PFSK-1 (cell line): ENCODE results near the gene FANCD2. TPM values are rescaled to one million over a fixed set of nuclear protein-coding genes. Genes with fewer than 3 reads are reported as not detected.
A peak's percentile ranks its signal among the peaks of the same experiment; 100 is the strongest.

Source experiments
- FOXP2 ChIP-seq: optimal IDR thresholded peaks from 2 replicates; pipeline ENCODE3; 2011; ENCODE audit warnings: borderline replicate concordance, control low read depth, inconsistent platforms; ENCODE audit not compliant: insufficient read depth; ENCODE audit errors: extremely low read length, extremely low read depth
- POLR2AphosphoS5 ChIP-seq: IDR thresholded peaks from 2 replicates; pipeline ENCODE4 v1.6.1; 2012; ENCODE audit warnings: low read depth, mild to moderate bottlenecking, control low read depth, low read length, moderate library complexity
- REST ChIP-seq, 2 experiments: IDR thresholded peaks; 2 replicates each; pipeline versions ENCODE4 v1.6.1 to v1.8.0; 2011 to 2012; ENCODE audit warnings: low read depth in 2 of 2, low read length in 2 of 2, control low read depth in 1 of 2, inconsistent platforms in 1 of 2, mild to moderate bottlenecking in 1 of 2, moderate library complexity in 1 of 2; ENCODE audit not compliant: insufficient read depth in 1 of 2
- SIN3A ChIP-seq: IDR thresholded peaks from 2 replicates; pipeline ENCODE4 v1.6.1; 2012; ENCODE audit warnings: mild to moderate bottlenecking, low read length, moderate library complexity, borderline replicate concordance; ENCODE audit not compliant: insufficient read depth
- TAF1 ChIP-seq: IDR thresholded peaks from 2 replicates; pipeline ENCODE4 v1.6.1; 2012; ENCODE audit warnings: low read length, control low read depth, borderline replicate concordance; ENCODE audit not compliant: insufficient read depth
- polyA plus RNA-seq: library from polyadenylated mRNA; unstranded; fragments of >200 nt; gene quantifications from one replicate; pipeline ENCODE4 v1.2.1, GENCODE V29; 2012; ENCODE audit warnings: low read depth, missing spikeins; ENCODE audit not compliant: insufficient read length

The FANCD2 gene
- 10.0 TPM for polyA plus RNA-seq

GRCh38 chr3:10026084-10026890, at the start of gene FANCD2:
Gene FANCD2 (plus strand): TSS chr3:10026437. CDS start chr3:10028658, 2,221 bp downstream.
- TF ChIP-seq FOXP2: peak; percentile 60
- TF ChIP-seq POLR2AphosphoS5: peak; percentile 81
- 0 out of 4 replicates have a peak, but pooled peaks of 1 of the 2 experiments have one; percentile 9 for TF ChIP-seq REST (IDR thresholded peaks at IDR 0.05; ENCODE audit: insufficient read depth in 1 of 2, low read depth in 2 of 2, low read length in 2 of 2)
- peak; percentile 61; the same call in 1 of the 2 replicates for TF ChIP-seq TAF1
- TF ChIP-seq SIN3A: peak; percentile 99

- TF ChIP-seq POLR2AphosphoS5 (no peak), REST (IDR thresholded peaks at IDR 0.05; ENCODE audit: insufficient read depth in 1 of 2, low read depth in 2 of 2, low read length in 2 of 2) (0 out of 4 replicates have a peak, but pooled peaks of 1 of the 2 experiments have one; percentile 9)
Measured at GRCh38 chr3:9976721-9977709, 49.2 kb upstream of the FANCD2 start.

- TF ChIP-seq REST (IDR thresholded peaks at IDR 0.05; ENCODE audit: insufficient read depth in 1 of 2, low read depth in 2 of 2, low read length in 2 of 2): no peak
- no peak for TF ChIP-seq FOXP2
- TF ChIP-seq SIN3A: no peak
- no peak for TF ChIP-seq TAF1
- TF ChIP-seq POLR2AphosphoS5: no peak
Measured at GRCh38 chr3:9978710-9979305, 47.4 kb upstream of the FANCD2 start.

- TF ChIP-seq POLR2AphosphoS5: no peak
Measured at GRCh38 chr3:9980251-9980650, 46.0 kb upstream of the FANCD2 start.

GRCh38 chr3:9986230-9986725, 40.0 kb upstream of the FANCD2 start:
- TF ChIP-seq REST (IDR thresholded peaks at IDR 0.05; ENCODE audit: insufficient read depth in 1 of 2, low read depth in 2 of 2, low read length in 2 of 2): no peak
- no peak for TF ChIP-seq TAF1
- TF ChIP-seq POLR2AphosphoS5: no peak
